Limb (tissue), 2 donors: Measurements from ENCODE around the gene GNGT2.
A peak's percentile ranks its signal among the peaks of the same experiment; 100 is the strongest.

Source experiments
- DNase-seq, 2 donors: peaks; one replicate each; pipeline ENCODE4 v3.0.0-alpha.2; 2016; ENCODE audit errors: extremely low spot score in 2 of 2

The GNGT2 gene

GRCh38 chr17:49229805-49230600 is 19.6 kb upstream of the GNGT2 start:
- peak in 1 of 2 donors; percentile 49 for DNase-seq

GRCh38 chr17:49229076-49229804 is 18.9 kb upstream of the GNGT2 start:
- no peak for DNase-seq

GRCh38 chr17:49227436-49228261 is 17.3 kb upstream of the GNGT2 start:
- peak; percentile 19 to 79 for DNase-seq

- DNase-seq, result no peak
Measured at GRCh38 chr17:49226771-49227435, 16.5 kb upstream of the GNGT2 start.

GRCh38 chr17:49225554-49226236 is 15.3 kb upstream of the GNGT2 start:
- DNase-seq, result no peak

- no peak for DNase-seq
Measured at GRCh38 chr17:49224997-49225337, 14.6 kb upstream of the GNGT2 start.

GRCh38 chr17:49224198-49224996 is 14.0 kb upstream of the GNGT2 start:
- DNase-seq, result no peak

- DNase-seq, result peak in 1 of 2 donors; percentile 83
Measured at GRCh38 chr17:49223517-49224197, 13.3 kb upstream of the GNGT2 start.

GRCh38 chr17:49223168-49223516 is 12.8 kb upstream of the GNGT2 start:
- no peak for DNase-seq

- no peak for DNase-seq
Measured at GRCh38 chr17:49219987-49220386, 9.6 kb upstream of the GNGT2 start.

- DNase-seq, result no peak
Measured at GRCh38 chr17:49218941-49219913, 8.9 kb upstream of the GNGT2 start.

GRCh38 chr17:49217651-49218413 is 7.5 kb upstream of the GNGT2 start:
- no peak for DNase-seq

- DNase-seq, result no peak
Measured at GRCh38 chr17:49216953-49217650, 6.7 kb upstream of the GNGT2 start.

GRCh38 chr17:49216482-49216881 is 6.1 kb upstream of the GNGT2 start:
- no peak for DNase-seq

GRCh38 chr17:49214676-49215360 is 4.4 kb upstream of the GNGT2 start:
- DNase-seq, result no peak

- no peak for DNase-seq
Measured at GRCh38 chr17:49213847-49214246, 3.5 kb upstream of the GNGT2 start.
